Endothelial cell of umbilical vein (primary cell): ENCODE results near the gene C1R. TPM values are rescaled to one million over a fixed set of nuclear protein-coding genes. Genes with fewer than 3 reads are reported as not detected.

Source experiments
- BruUV-seq: library from RNA; stranded (reverse); fragments of 400-500 nt; replicated peaks from 2 replicates; lab custom pipeline; 2021; lab: Mats Ljungman, UMichigan
- CTCF ChIA-PET: fragments of 300-600, 350-600 bp; sonication (Branson Sonifier 250); formaldehyde crosslinking; loops from one replicate; lab custom pipeline; 2021; ENCODE audit warnings: antibody characterized with exemption, inconsistent platforms; lab: Charles Lee
- POLR2A ChIA-PET: fragments of 300-600, 350-600 bp; sonication (Branson Sonifier 250); formaldehyde crosslinking; loops from one replicate; lab custom pipeline; 2021; ENCODE audit warnings: antibody characterized with exemption, inconsistent platforms; lab: Charles Lee
- DNase-seq: peaks from one replicate; pipeline ENCODE4 v3.0.0-alpha.2; 2011; ENCODE audit warnings: low read depth, low spot score
- FAIRE-seq: peaks from 2 replicates; lab custom pipeline; 2011; peaks lifted over from hg19 to GRCh38; lab: Jason Lieb, UNC
- H2AFZ ChIP-seq: 2 replicates; pipeline ENCODE4 v1.6.0; 2012; ENCODE audit warnings: low read depth, low read length, control low read depth, inconsistent platforms
- H3K27ac ChIP-seq: 2 replicates; pipeline ENCODE4 v1.5.1; 2011; ENCODE audit warnings: low read depth, mild to moderate bottlenecking, control low read depth, low read length, moderate library complexity; ENCODE audit not compliant: insufficient read depth
- H3K27me3 ChIP-seq, 2 experiments: 2 replicates each; pipeline versions ENCODE4 v1.6.0 to v1.6.1; 2011; ENCODE audit warnings: low read length in 2 of 2, mixed read lengths in 1 of 2; ENCODE audit not compliant: control insufficient read depth in 2 of 2, insufficient read depth in 2 of 2
- H3K36me3 ChIP-seq, 2 experiments: 2 replicates in 1 of 2; 3 replicates in 1 of 2; pipeline ENCODE4 v1.5.1; 2011; ENCODE audit warnings: low read length in 2 of 2, mild to moderate bottlenecking in 1 of 2, moderate library complexity in 1 of 2; ENCODE audit not compliant: control insufficient read depth in 2 of 2, insufficient read depth in 2 of 2; ENCODE audit errors: extremely low read depth in 1 of 2
- H3K4me1 ChIP-seq: 3 replicates; pipeline ENCODE4 v1.5.1; 2011; ENCODE audit warnings: mild to moderate bottlenecking, low read length; ENCODE audit not compliant: control insufficient read depth, insufficient read depth; ENCODE audit errors: extremely low read depth
- H3K4me2 ChIP-seq: 2 replicates; pipeline ENCODE4 v1.6.1; 2011; ENCODE audit warnings: low read length, control low read depth, mixed read lengths; ENCODE audit not compliant: insufficient read depth
- H3K4me3 ChIP-seq, 3 experiments: fragments of 200-600 bp in 1 of 3; sonication (generic), shearing (Covaris generic) in 1 of 3; replicated peaks in 1 of 3; 2 replicates each; pipeline ENCODE4 v1.5.1; 2011 to 2016; ENCODE audit warnings: control low read depth in 3 of 3, low read length in 3 of 3, mild to moderate bottlenecking in 2 of 3, inconsistent platforms in 1 of 3, low read depth in 1 of 3, moderate library complexity in 1 of 3; ENCODE audit not compliant: insufficient read depth in 1 of 3
- H3K79me2 ChIP-seq: 2 replicates; pipeline ENCODE4 v1.6.0; 2012; ENCODE audit warnings: low read length, inconsistent platforms; ENCODE audit not compliant: control insufficient read depth, insufficient read depth
- H3K9ac ChIP-seq: replicated peaks from 2 replicates; pipeline ENCODE3; 2011; ENCODE audit warnings: low read length, control low read depth; ENCODE audit not compliant: insufficient read depth; ENCODE audit errors: extremely low read depth
- H3K9me1 ChIP-seq: replicated peaks from 3 replicates; pipeline ENCODE4 v1.6.0; 2011; ENCODE audit warnings: mild to moderate bottlenecking, low read length; ENCODE audit not compliant: control insufficient read depth, insufficient read depth; ENCODE audit errors: extremely low read depth
- H3K9me3 ChIP-seq: replicated peaks from 2 replicates; pipeline ENCODE4 v1.5.1; 2012; ENCODE audit warnings: low read length, inconsistent platforms; ENCODE audit not compliant: control insufficient read depth, insufficient read depth
- H4K20me1 ChIP-seq: replicated peaks from 2 replicates; pipeline ENCODE3; 2011; ENCODE audit warnings: mild to moderate bottlenecking, low read length; ENCODE audit not compliant: control insufficient read depth, insufficient read depth; ENCODE audit errors: extremely low read depth
- CTCF ChIP-seq, 2 donors: IDR thresholded peaks; 1 replicate in 1 of 2; 2 replicates in 1 of 2; pipeline ENCODE4 v1.5.1; 2011; ENCODE audit warnings: low read length in 2 of 2, mild to moderate bottlenecking in 2 of 2, moderate library complexity in 2 of 2, control low read depth in 1 of 2, inconsistent platforms in 1 of 2, low read depth in 1 of 2; ENCODE audit not compliant: insufficient read depth in 1 of 2; ENCODE audit errors: extremely low read depth in 1 of 2
- EZH2 ChIP-seq: IDR thresholded peaks from 2 replicates; pipeline ENCODE4 v1.6.1; 2012; ENCODE audit warnings: borderline replicate concordance, low read depth, mild to moderate bottlenecking, moderate library complexity, low read length, inconsistent platforms; ENCODE audit not compliant: severe bottlenecking
- FOS ChIP-seq: IDR thresholded peaks from 2 replicates; pipeline ENCODE4 v1.6.1; 2011; ENCODE audit warnings: mild to moderate bottlenecking, low read length, moderate library complexity, borderline replicate concordance; ENCODE audit not compliant: insufficient read depth
- GATA2 ChIP-seq: IDR thresholded peaks from 2 replicates; pipeline ENCODE4 v1.7.0; 2011; ENCODE audit warnings: low read depth, mild to moderate bottlenecking, moderate library complexity, mixed read lengths, low read length; ENCODE audit not compliant: insufficient read length, insufficient read depth
- JUN ChIP-seq: IDR thresholded peaks from 2 replicates; pipeline ENCODE4 v1.6.1; 2011; ENCODE audit warnings: borderline replicate concordance, low read depth; ENCODE audit not compliant: insufficient read length, insufficient read depth
- MAX ChIP-seq: IDR thresholded peaks from 2 replicates; pipeline ENCODE4 v1.6.1; 2011; ENCODE audit not compliant: insufficient read depth, insufficient read length
- MYC ChIP-seq: IDR thresholded peaks from one replicate; pipeline ENCODE4 v1.6.1; 2011; ENCODE audit warnings: mild to moderate bottlenecking, low read depth, low read length
- POLR2A ChIP-seq: IDR thresholded peaks from 2 replicates; pipeline ENCODE4 v1.6.1; 2012; ENCODE audit warnings: low read depth, mild to moderate bottlenecking, control low read depth, low read length
- POLR2AphosphoS5 ChIP-seq: IDR thresholded peaks from 2 replicates; pipeline ENCODE4 v1.6.1; 2012; ENCODE audit warnings: low read depth, mild to moderate bottlenecking, control low read depth, low read length, moderate library complexity; ENCODE audit not compliant: insufficient read depth
- dilution Hi-C: fragments of 300-500 bp; cut with MboI; formaldehyde crosslinking; loops from one replicate; pipeline ENCODE4 v1.15.0; 2019; ENCODE audit warnings: low sequenced_read_pairs; ENCODE audit not compliant: extremely low pct_ligation_motif_present
- intact Hi-C: fragments of 100-400 bp; cut with micrococcal nuclease; formaldehyde crosslinking; loops from one replicate; pipeline ENCODE4 v1.10.0; 2022
- polyA plus RNA-seq, 4 experiments: library from polyadenylated mRNA; depleted of rRNA in 3 of 4; stranded (reverse) in 3 of 4; unstranded in 1 of 4; fragments of >200 nt; gene quantifications; 2 replicates each; pipeline versions ENCODE4 v1.2.1 to v1.2.3, GENCODE V29; 2011 to 2012; ENCODE audit warnings: missing spikeins in 1 of 4
- total RNA-seq: library from RNA; stranded (reverse); gene quantifications from 2 replicates; pipeline ENCODE4 v1.2.3, GENCODE V29; 2021

C1R gene
- total and polyA plus RNA-seq, 2 donors (not counting 3 experiments of a cell fraction or from before 2014, with no cell fraction given) = 3.6 to 5.8 TPM

DNA sequence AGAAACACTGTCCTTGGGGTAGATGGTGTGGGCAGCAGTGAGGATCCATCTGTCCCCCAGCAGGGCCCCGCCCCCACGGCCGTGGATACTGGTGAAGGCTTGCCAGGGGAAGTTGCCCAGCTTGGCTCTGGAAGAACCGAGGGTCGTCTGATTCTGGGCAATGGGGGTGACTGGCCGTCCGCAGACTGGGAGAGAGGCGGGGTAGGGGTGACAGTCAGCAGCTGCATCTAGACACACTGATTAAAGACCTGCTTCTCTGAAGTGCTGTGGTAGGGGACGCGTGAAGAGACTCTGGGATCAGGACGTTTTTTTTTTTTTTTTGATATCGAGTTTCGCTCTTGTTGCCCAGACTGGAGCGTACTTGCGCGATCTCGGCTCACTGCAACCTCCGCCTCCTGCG lies 4.7 kb upstream of the C1R start:
- intact Hi-C loops (no loop called here), dilution Hi-C loops (no loop called here)
- no peak for TF ChIP-seq GATA2
- TF ChIP-seq POLR2AphosphoS5 = no peak
- TF ChIP-seq MYC = no peak
- no peak for TF ChIP-seq EZH2
- TF ChIP-seq CTCF (IDR thresholded peaks at IDR 0.05; ENCODE audit: extremely low read depth in 1 of 2, insufficient read depth in 1 of 2, low read depth in 1 of 2, low read length in 2 of 2) = no peak
- TF ChIP-seq FOS = no peak
- no peak for TF ChIP-seq MAX
- no peak for TF ChIP-seq POLR2A
- no peak for TF ChIP-seq JUN
- POLR2A ChIA-PET = no interaction called here
- no peaks in the 10 kb centered on the region for H3K9me1 ChIP-seq
- no peak overlapping the region for H2AFZ ChIP-seq
- H3K9ac ChIP-seq = no peak overlapping the region
- peaks cover 4% of the 10 kb centered on the region for H3K4me1 ChIP-seq
- DNase-seq (no peak), FAIRE-seq (no peak)
- no peak overlapping the region for H3K27ac ChIP-seq
- H3K9me3 ChIP-seq = no peaks in the 10 kb centered on the region
- no peak overlapping the region for H3K4me3 ChIP-seq
- no peaks in the 10 kb centered on the region for H4K20me1 ChIP-seq
- H3K79me2 ChIP-seq = no peaks in the 10 kb centered on the region
- CTCF ChIA-PET = interaction anchor here (1.3 kb wide), 1 partner anchor 16 kb away, joined by 3 read pairs; no protein-coding TSS in a partner anchor
- peaks cover 0 to 1% of the 10 kb centered on the region in 2 experiments for H3K36me3 ChIP-seq
- no peaks in the 10 kb centered on the region for H3K27me3 ChIP-seq
- BruUV-seq = no TSS peak
- H3K4me2 ChIP-seq = no peak overlapping the region
